GM15510 (cell line): ENCODE measurements around the gene ADAMTS2.

Experiments used
- POLR2A ChIP-seq: IDR thresholded peaks from 3 replicates; pipeline ENCODE4 v1.6.1; 2011; ENCODE audit warnings: borderline replicate concordance; ENCODE audit not compliant: insufficient read length; ENCODE audit errors: extremely low read depth

Gene ADAMTS2

DNA sequence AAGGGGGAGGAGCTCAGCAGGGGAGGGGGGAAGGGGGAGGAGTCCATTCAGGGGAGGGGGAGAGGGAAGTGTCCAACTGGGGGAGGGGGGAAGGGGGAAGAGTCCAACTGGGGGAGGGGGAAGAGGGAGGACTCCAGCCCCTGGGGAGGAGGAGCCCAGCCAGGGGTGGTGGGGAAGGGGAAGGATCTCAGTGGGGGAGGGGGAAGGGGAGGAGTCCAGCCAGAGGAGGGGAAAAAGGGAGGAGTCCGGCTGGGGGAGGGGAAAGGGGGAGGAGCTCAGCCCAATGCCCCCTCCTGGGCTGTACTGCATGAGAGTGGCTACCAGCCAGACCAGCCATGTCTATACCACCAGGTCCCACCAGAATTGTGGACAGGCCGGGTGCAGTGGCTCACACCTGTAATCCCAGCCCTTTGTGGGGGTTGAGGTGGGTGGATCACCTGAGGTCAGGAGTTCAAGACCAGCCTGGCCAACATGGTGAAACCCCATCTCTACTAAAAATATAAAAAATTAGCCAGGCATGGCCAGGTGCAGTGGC, 30.6 kb upstream of the ADAMTS2 start:
- no peak for TF ChIP-seq POLR2A

GRCh38 chr5:179375236-179375685, 30.0 kb upstream of the ADAMTS2 start:
- no peak for TF ChIP-seq POLR2A

DNA sequence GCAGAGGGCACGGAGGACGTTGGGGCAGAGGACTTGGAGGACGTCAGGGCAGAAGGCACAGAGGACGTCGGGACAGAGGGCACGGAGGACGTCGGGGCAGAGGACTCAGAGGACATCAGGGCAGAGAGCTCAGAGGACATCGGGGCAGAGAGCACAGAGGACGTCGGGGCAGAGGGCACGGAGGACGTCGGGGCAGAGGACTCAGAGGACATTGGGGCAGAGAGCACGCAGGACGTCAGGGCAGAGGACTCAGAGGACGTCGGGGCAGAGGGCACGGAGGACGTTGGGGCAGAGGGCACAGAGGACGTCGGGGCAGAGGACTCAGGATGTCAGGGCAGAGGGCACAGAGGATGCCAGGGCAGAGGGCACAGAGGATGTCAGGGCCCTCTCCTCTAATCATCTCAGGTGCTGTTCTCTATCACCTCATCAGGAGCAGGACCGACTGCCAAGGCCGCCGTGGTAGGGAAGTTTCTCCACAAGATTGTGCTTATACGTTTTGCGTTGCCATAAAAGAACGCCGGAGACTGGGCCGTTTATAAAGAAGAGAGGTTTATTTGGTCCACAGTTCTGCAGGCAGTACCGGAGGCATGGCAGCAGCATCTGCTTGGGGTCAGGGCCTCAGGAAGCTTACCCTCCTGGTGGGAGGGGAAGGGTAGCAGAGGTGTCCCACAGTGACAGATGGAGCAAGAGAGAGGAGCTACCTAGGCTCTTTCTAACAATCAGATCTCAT, 29.4 kb upstream of the ADAMTS2 start:
- no peak for TF ChIP-seq POLR2A

GRCh38 chr5:179373961-179374505, 28.8 kb upstream of the ADAMTS2 start:
- no peak for TF ChIP-seq POLR2A

DNA sequence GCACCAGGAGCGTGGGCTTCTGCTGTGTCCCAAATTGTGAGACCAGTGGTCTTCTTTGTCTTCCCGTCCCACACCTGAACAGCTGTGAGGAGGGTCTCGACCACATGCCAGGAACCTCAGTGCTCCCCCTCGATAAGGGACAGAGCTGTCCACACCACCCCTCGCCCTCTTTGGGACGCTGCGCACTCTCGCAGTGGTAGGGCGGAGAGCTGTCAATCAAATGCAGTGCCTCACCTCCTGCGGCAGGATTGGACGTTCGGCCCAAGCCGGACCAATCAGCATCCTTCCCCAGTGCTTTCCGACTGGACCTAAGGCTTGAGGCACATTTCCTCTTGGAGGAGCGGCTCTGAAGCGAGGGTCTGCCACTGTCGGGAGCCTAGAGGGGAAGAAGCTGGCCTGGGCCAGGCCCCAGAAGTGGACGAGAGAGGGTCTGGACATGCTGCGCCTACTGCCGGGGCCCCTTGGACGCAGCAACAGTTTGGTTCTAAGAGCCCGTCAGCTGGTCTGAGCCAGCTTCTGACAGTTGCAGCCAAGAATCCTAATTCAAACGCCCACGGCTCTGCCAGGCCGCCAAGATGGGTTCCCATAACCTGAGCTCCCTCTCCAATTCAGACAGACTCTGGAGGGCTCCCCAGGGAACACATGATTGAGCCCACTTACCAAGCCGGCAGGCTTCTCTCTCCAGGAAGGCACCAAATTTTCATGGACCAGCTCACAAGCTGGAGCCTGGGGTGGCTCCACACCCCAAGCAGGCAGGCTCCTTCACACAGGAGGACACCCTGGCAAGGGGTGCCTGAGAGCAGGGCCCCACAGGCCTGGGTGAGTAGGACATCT, 28.1 kb upstream of the ADAMTS2 start:
- TF ChIP-seq POLR2A: no peak

- TF ChIP-seq POLR2A: no peak
Observed at GRCh38 chr5:179371681-179372680, 26.7 kb upstream of the ADAMTS2 start.

GRCh38 chr5:179371121-179371510, 25.9 kb upstream of the ADAMTS2 start:
- TF ChIP-seq POLR2A: no peak

GRCh38 chr5:179370490-179371120, 25.3 kb upstream of the ADAMTS2 start:
- TF ChIP-seq POLR2A: no peak

- TF ChIP-seq POLR2A: no peak
Observed at GRCh38 chr5:179369530-179369884, 24.2 kb upstream of the ADAMTS2 start.

DNA sequence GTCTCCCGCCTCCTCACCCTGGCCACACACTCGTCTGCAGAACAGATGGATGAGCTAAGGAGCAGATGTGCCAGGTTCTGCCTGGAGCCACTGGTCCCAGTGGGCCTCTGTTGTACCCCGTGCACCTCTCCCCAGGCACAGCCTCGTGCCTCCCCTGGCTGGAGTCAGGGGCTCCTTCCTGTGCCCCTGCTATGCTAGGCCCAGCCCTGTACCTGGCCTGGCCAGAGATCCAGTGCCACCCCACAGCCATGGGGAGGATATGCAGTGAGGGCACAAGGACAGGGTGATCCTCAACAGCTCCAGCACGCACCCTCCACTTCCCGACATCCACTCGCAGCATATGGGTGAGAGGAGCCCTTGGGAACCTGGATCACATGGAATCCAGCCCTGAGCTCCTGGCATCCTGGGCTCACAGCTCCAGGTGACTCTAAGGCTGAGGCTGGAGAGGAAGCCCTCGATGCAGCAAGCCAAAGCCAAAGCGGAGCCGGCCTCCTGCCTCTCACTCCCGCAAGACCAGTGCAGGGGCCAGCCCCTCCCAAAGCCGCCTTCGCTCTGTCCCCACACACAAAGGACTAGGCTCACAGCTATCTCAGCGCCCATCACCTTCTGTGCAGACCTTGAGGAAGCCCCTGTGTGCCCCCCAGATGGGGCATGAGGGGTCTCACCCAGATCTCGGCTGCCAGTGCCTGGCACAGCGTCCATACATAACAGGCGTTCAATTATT, 23.7 kb upstream of the ADAMTS2 start:
- no peak for TF ChIP-seq POLR2A

GRCh38 chr5:179368126-179368805, 23.0 kb upstream of the ADAMTS2 start:
- TF ChIP-seq POLR2A: no peak

- no peak for TF ChIP-seq POLR2A
Observed at GRCh38 chr5:179367491-179367890, 22.2 kb upstream of the ADAMTS2 start.

GRCh38 chr5:179362355-179362754, 17.1 kb upstream of the ADAMTS2 start:
- no peak for TF ChIP-seq POLR2A
